ENCODE data around the gene CORO1C.

DNA sequence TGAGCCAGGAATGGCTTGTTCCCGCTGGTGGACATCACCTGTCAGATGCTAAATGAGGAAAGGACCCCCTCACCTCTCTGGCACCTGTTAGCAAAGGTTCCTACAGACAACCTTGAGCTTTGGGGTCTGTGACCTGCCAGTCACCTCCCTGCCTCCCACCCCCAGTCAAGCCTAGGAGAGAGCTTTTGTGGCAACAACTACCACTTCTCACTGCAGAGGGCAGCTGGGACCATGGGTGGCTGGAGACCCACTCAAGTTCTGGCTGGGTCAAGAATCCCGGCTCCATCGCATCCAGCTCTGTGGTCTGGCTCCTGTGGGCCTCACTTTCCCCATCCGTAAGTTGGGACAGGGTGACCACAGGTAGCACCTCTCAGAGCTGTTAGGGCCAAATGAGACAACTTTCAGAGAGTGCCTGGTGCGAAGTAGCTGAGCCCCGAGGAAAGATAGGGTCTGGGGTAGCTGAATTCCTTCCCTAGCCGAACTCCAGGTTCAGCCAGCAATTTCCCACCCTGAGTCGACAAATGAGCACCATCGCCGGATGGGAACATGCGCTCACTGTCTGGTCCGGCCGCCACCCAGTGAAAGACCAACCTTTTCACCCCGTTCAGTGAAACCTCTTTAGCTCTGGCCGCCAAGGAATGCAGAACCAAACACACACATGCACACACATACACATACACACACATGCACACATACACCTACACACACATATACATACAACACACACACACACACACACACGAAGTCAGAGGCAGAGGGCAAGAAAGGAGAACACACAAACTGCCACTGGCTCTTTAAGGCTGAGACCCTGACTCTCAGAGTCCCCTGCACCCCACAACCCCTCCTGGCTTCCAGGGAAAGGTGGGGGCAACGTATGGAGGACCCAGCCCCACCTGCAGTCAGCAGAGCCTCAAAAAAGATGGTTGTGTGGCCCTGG, 135.3 kb downstream of the CORO1C start:
- TF ChIP-seq POLR2AphosphoS5 (IDR thresholded peaks at IDR 0.05) (no peak), POLR2A (IDR thresholded peaks at IDR 0.05) (no peak)
- TF ChIP-seq, protein P1, sequence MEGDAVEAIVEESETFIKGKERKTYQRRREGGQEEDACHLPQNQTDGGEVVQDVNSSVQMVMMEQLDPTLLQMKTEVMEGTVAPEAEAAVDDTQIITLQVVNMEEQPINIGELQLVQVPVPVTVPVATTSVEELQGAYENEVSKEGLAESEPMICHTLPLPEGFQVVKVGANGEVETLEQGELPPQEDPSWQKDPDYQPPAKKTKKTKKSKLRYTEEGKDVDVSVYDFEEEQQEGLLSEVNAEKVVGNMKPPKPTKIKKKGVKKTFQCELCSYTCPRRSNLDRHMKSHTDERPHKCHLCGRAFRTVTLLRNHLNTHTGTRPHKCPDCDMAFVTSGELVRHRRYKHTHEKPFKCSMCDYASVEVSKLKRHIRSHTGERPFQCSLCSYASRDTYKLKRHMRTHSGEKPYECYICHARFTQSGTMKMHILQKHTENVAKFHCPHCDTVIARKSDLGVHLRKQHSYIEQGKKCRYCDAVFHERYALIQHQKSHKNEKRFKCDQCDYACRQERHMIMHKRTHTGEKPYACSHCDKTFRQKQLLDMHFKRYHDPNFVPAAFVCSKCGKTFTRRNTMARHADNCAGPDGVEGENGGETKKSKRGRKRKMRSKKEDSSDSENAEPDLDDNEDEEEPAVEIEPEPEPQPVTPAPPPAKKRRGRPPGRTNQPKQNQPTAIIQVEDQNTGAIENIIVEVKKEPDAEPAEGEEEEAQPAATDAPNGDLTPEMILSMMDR (IDR thresholded peaks at IDR 0.05 in 8 of 11, conservative IDR thresholded peaks at IDR 0.05 in 3 of 11): no peak

Measured in spleen (tissue), 7 donors.